GM12891 (cell line): ENCODE data around the gene CTBP2.

Experiments used
- POLR2A ChIP-seq: IDR thresholded peaks from 2 replicates; pipeline ENCODE4 v1.6.1; 2011; ENCODE audit warnings: low read depth, low read length, control low read depth
- POLR2AphosphoS5 ChIP-seq: IDR thresholded peaks from 2 replicates; pipeline ENCODE4 v1.6.1; 2011; ENCODE audit warnings: low read depth, low read length, control low read depth
- SPI1 ChIP-seq: IDR thresholded peaks from 2 replicates; pipeline ENCODE4 v1.6.1; 2011; ENCODE audit warnings: low read depth, low read length, control low read depth

DNA sequence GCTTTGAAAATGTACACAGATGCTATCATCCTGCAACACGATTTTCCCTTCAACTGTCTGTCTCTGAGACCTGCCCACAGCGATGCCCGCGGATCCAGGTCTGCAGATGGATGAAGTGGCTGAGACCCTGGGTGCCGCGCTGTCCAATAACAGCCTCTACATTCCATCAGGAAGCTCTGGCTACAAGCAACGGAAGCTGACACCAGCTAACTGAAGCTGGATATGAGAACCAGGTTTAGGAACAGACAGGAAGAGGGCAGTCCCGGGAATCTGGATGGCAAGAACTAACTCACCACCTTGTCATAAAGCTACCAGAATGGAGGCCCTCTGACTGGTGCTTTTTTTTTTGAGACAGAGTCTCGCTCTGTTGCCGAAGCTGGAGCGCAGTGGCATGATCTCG lies 32.3 kb upstream of the CTBP2 start:
- TF ChIP-seq POLR2A (no peak), POLR2AphosphoS5 (no peak), SPI1 (no peak)
